CD14-positive monocyte (primary cell): ENCODE results near the gene PHLDB3. TPM values are rescaled to one million over a fixed set of nuclear protein-coding genes. Genes with fewer than 3 reads are reported as not detected.

Experiments used
- DNase-seq, 3 donors: peaks; one replicate each; pipeline ENCODE4 v3.0.0-alpha.2; 2011 to 2022
- H2AFZ ChIP-seq: 2 replicates; pipeline ENCODE4 v1.6.0; 2012; ENCODE audit warnings: mild to moderate bottlenecking, low read depth, low read length, inconsistent platforms; ENCODE audit not compliant: insufficient read depth, poor library complexity, severe bottlenecking
- H3K27ac ChIP-seq, 2 donors: 1 replicate in 1 of 2; 2 replicates in 1 of 2; pipeline ENCODE4 v1.5.1; 2012 to 2013; ENCODE audit warnings: low read length in 2 of 2, control low read depth in 1 of 2, inconsistent platforms in 1 of 2, low read depth in 1 of 2, mild to moderate bottlenecking in 1 of 2
- H3K27me3 ChIP-seq, 2 donors: one replicate each; pipeline versions ENCODE4 v1.6.0 to v1.6.1; 2011 to 2013; ENCODE audit warnings: low read length in 2 of 2; ENCODE audit not compliant: control insufficient read depth in 2 of 2, insufficient read depth in 2 of 2
- H3K36me3 ChIP-seq, 2 donors: replicated peaks in 1 of 2; 1 replicate in 1 of 2; 2 replicates in 1 of 2; pipeline versions ENCODE4 v1.5.1 to v1.6.1; 2012 to 2013; ENCODE audit warnings: low read length in 2 of 2, control low read depth in 1 of 2, inconsistent platforms in 1 of 2, mild to moderate bottlenecking in 1 of 2; ENCODE audit not compliant: insufficient read depth in 2 of 2, control insufficient read depth in 1 of 2
- H3K4me1 ChIP-seq, 2 donors: 1 replicate in 1 of 2; 2 replicates in 1 of 2; pipeline versions ENCODE4 v1.5.1 to v1.6.1; 2012 to 2013; ENCODE audit warnings: low read length in 2 of 2, control low read depth in 1 of 2, inconsistent platforms in 1 of 2, mild to moderate bottlenecking in 1 of 2, moderate library complexity in 1 of 2; ENCODE audit not compliant: insufficient read depth in 2 of 2, control insufficient read depth in 1 of 2
- H3K4me2 ChIP-seq: replicated peaks from 2 replicates; pipeline ENCODE3; 2012; ENCODE audit warnings: low read length, moderate library complexity, mild to moderate bottlenecking; ENCODE audit not compliant: poor library complexity, severe bottlenecking; ENCODE audit errors: extremely low read depth
- H3K4me3 ChIP-seq, 3 experiments: fragments of 200-600 bp in 1 of 3; sonication (generic) in 1 of 3; replicated peaks in 1 of 3; 1 replicate in 2 of 3; 2 replicates in 1 of 3; pipeline ENCODE4 v1.5.1; 2011 to 2013; ENCODE audit warnings: low read length in 3 of 3, mild to moderate bottlenecking in 3 of 3, control low read depth in 2 of 3, low read depth in 2 of 3, inconsistent platforms in 1 of 3, moderate library complexity in 1 of 3
- H3K79me2 ChIP-seq: 2 replicates; pipeline ENCODE4 v1.6.0; 2012; ENCODE audit warnings: mild to moderate bottlenecking, control low read depth, inconsistent platforms, low read length, moderate library complexity; ENCODE audit not compliant: insufficient read depth
- H3K9ac ChIP-seq: 2 replicates; pipeline ENCODE4 v1.6.0; 2017; ENCODE audit warnings: low read length, mild to moderate bottlenecking; ENCODE audit not compliant: insufficient read depth, poor library complexity, severe bottlenecking
- H3K9me3 ChIP-seq, 2 donors: replicated peaks in 1 of 2; 1 replicate in 1 of 2; 2 replicates in 1 of 2; pipeline versions ENCODE4 v1.5.1 to v1.6.1; 2012 to 2013; ENCODE audit warnings: low read length in 2 of 2, control low read depth in 1 of 2; ENCODE audit not compliant: control insufficient read depth in 1 of 2, insufficient read depth in 1 of 2
- H4K20me1 ChIP-seq: 2 replicates; pipeline ENCODE4 v1.6.0; 2012; ENCODE audit warnings: mild to moderate bottlenecking, low read length, control low read depth, moderate library complexity; ENCODE audit not compliant: insufficient read depth
- H3K27ac Mint-ChIP-seq, 7 donors: one replicate each; pipeline ENCODE4 v1.8.0; 2020; ENCODE audit warnings: mild to moderate bottlenecking in 7 of 7, mixed read lengths in 7 of 7, moderate library complexity in 6 of 7, inconsistent platforms in 2 of 7
- H3K27me3 Mint-ChIP-seq, 3 donors: one replicate each; pipeline ENCODE4 v1.8.0; 2021 to 2022; ENCODE audit warnings: low read depth in 3 of 3, mild to moderate bottlenecking in 3 of 3, mixed read lengths in 3 of 3, moderate library complexity in 3 of 3, inconsistent platforms in 1 of 3
- H3K36me3 Mint-ChIP-seq, 2 donors: one replicate each; pipeline ENCODE4 v1.8.0; 2020; ENCODE audit warnings: mixed read lengths in 2 of 2, inconsistent platforms in 1 of 2, mild to moderate bottlenecking in 1 of 2
- H3K4me1 Mint-ChIP-seq: one replicate; pipeline ENCODE4 v1.8.0; 2020; ENCODE audit warnings: mild to moderate bottlenecking, mixed read lengths
- H3K4me3 Mint-ChIP-seq, 2 donors: one replicate each; pipeline ENCODE4 v1.8.0; 2020; ENCODE audit warnings: mild to moderate bottlenecking in 2 of 2, mixed read lengths in 2 of 2, moderate library complexity in 1 of 2
- H3K9me3 Mint-ChIP-seq, 7 donors: one replicate each; pipeline ENCODE4 v1.8.0; 2020 to 2022; ENCODE audit warnings: mixed read lengths in 7 of 7, mild to moderate bottlenecking in 6 of 7, moderate library complexity in 6 of 7, inconsistent platforms in 2 of 7
- CTCF ChIP-seq: fragments of 200-600 bp; IDR thresholded peaks from one replicate; pipeline ENCODE4 v1.8.0; 2022; ENCODE audit warnings: antibody characterized with exemption, mild to moderate bottlenecking
- WGBS: methylation state at CpG from one replicate; pipeline ENCODE4 v1.1.5; 2013; ENCODE audit warnings: missing lambda C conversion rate; ENCODE audit not compliant: insufficient coverage; 5-methylcytosine and 5-hydroxymethylcytosine counted together
- intact Hi-C, 2 donors: fragments of 100-400 bp; cut with micrococcal nuclease; formaldehyde crosslinking; loops; one replicate each; pipeline versions ENCODE4 v1.15.0 to v1.15.1; 2023
- polyA plus RNA-seq, 3 donors: library from polyadenylated mRNA; depleted of rRNA in 1 of 3; unstranded in 2 of 3; stranded (reverse) in 1 of 3; fragments of 300-500 nt in 2 of 3; fragments of >200 nt in 1 of 3; fragmentation: Illumina TruSeq in 2 of 3; gene quantifications; 1 replicate in 2 of 3; 2 replicates in 1 of 3; pipeline ENCODE4 v1.2.3, GENCODE V29; 2012 to 2021

PHLDB3 gene
- polyA plus RNA-seq, 3 donors = 1.4 to 3.4 (median 1.7) TPM

- DNase-seq = no peak
- no peaks in the 10 kb centered on the region for H3K36me3 ChIP-seq
- H3K79me2 ChIP-seq = no peaks in the 10 kb centered on the region
- peaks cover 54 to 58% of the 10 kb centered on the region in 2 donors for H3K4me1 ChIP-seq
- H3K27me3 ChIP-seq = no peaks in the 10 kb centered on the region
- H3K4me2 ChIP-seq = peak overlapping the region; percentile 11
- WGBS = 100% methylated on average over 1 of the region's 6 CpGs
- Mint-ChIP-seq H3K27ac (peak overlapping the region; percentile 77 to 89 (median 79)), H3K36me3 (peaks cover 0 to 5% of the 10 kb centered on the region in 2 donors), H3K4me1 (peaks cover 49% of the 10 kb centered on the region), H3K9me3 (peaks cover 0 to 3% (median 0%) of the 10 kb centered on the region in 7 donors), H3K27me3 (peaks cover 11 to 15% (median 12%) of the 10 kb centered on the region in 3 donors), H3K4me3 (no peak overlapping the region)
- no peak overlapping the region for H3K9ac ChIP-seq
- intact Hi-C loops = no loop called here
- H3K9me3 ChIP-seq = no peaks in the 10 kb centered on the region
- H2AFZ ChIP-seq = peak overlapping the region; percentile 14
- H3K4me3 ChIP-seq = peak overlapping the region in 1 of 3 experiments; percentile 21
- peak overlapping the region; percentile 17 to 52 for H3K27ac ChIP-seq
- H4K20me1 ChIP-seq = no peaks in the 10 kb centered on the region
- TF ChIP-seq CTCF = no peak
Observed at GRCh38 chr19:43467276-43467675, 37.3 kb downstream of the PHLDB3 start.

- Mint-ChIP-seq H3K27ac (peak overlapping the region in 3 of 7 donors; percentile 77 to 85 (median 78)), H3K4me1 (peaks cover 49% of the 10 kb centered on the region), H3K36me3 (peaks cover 0 to 5% of the 10 kb centered on the region in 2 donors), H3K27me3 (peaks cover 11 to 15% (median 12%) of the 10 kb centered on the region in 3 donors), H3K4me3 (no peak overlapping the region), H3K9me3 (peaks cover 0 to 3% (median 0%) of the 10 kb centered on the region in 7 donors)
- Histone ChIP-seq H3K36me3 (no peaks in the 10 kb centered on the region), H3K79me2 (no peaks in the 10 kb centered on the region), H4K20me1 (no peaks in the 10 kb centered on the region), H3K9me3 (no peaks in the 10 kb centered on the region), H3K4me1 (peaks cover 54 to 58% of the 10 kb centered on the region in 2 donors), H3K4me3 (no peak overlapping the region), H3K27me3 (no peaks in the 10 kb centered on the region), H3K9ac (no peak overlapping the region), H3K27ac (no peak overlapping the region), H3K4me2 (no peak overlapping the region), H2AFZ (no peak overlapping the region)
- no peak for TF ChIP-seq CTCF
- no CpG with 5 or more reads among the region's 1 CpG for WGBS
- intact Hi-C loops = no loop called here
- no peak for DNase-seq
Observed at GRCh38 chr19:43466793-43467192, 37.8 kb downstream of the PHLDB3 start.
